HepG2 (cell line): ENCODE data around the gene AQP10. TPM values are rescaled to one million over a fixed set of nuclear protein-coding genes. Genes with fewer than 3 reads are reported as not detected.

Experiments used
- ARID2 ChIP-seq: sonication (generic); formaldehyde crosslinking; IDR thresholded peaks from 2 replicates; pipeline ENCODE4 v1.8.1; 2022; ENCODE audit warnings: mild to moderate bottlenecking, missing genetic modification reagents, borderline replicate concordance
- FOXJ3 ChIP-seq: sonication (generic); formaldehyde crosslinking; IDR thresholded peaks from 2 replicates; pipeline ENCODE4 v1.4.0; 2020; ENCODE audit warnings: missing genetic modification reagents, mild to moderate bottlenecking, borderline replicate concordance
- NONO ChIP-seq, 2 experiments: fragments of 450-650 bp in 1 of 2; sonication (generic) in 1 of 2; formaldehyde crosslinking in 1 of 2; IDR thresholded peaks in 1 of 2; conservative IDR thresholded peaks in 1 of 2; 2 replicates each; pipeline versions ENCODE4 v1.6.1 to v1.8.0; 2017 to 2022; ENCODE audit warnings: mild to moderate bottlenecking in 1 of 2, missing genetic modification reagents in 1 of 2, moderate library complexity in 1 of 2
- ZNF180 ChIP-seq: sonication (generic); formaldehyde crosslinking; IDR thresholded peaks from 2 replicates; pipeline ENCODE4 v1.4.0; 2020; ENCODE audit warnings: low read depth, missing genetic modification reagents, borderline replicate concordance
- ZNF205 ChIP-seq: IDR thresholded peaks from 2 replicates; pipeline ENCODE4 v1.6.1; 2018; ENCODE audit warnings: missing biosample characterization, missing genetic modification reagents
- ZNF879 ChIP-seq: sonication (generic); formaldehyde crosslinking; IDR thresholded peaks from 2 replicates; pipeline ENCODE4 v1.8.1; 2023; ENCODE audit warnings: missing genetic modification reagents
- polyA plus RNA-seq, 8 experiments: library from polyadenylated mRNA; depleted of rRNA in 3 of 8; stranded (reverse) in 7 of 8; unstranded in 1 of 8; fragments of >200 nt; fragmentation: Illumina TruSeq in 4 of 8; extraction: Trizol in 4 of 8; gene quantifications; 2 replicates each; pipeline versions ENCODE4 v1.2.1 to v1.2.3, GENCODE V29; 2011 to 2016; ENCODE audit warnings: low read depth in 4 of 8, missing spikeins in 1 of 8, mixed read lengths in 1 of 8; ENCODE audit not compliant: insufficient read depth in 1 of 8
- total RNA-seq, 5 experiments: library from RNA; depleted of rRNA; stranded (reverse); fragments of >200 nt; fragmentation: Illumina TruSeq; extraction: Trizol; gene quantifications; 2 replicates each; pipeline ENCODE4 v1.2.3, GENCODE V29; 2016; ENCODE audit warnings: low read depth in 1 of 5
- TF ChIP-seq, protein P1 (sequence below): sonication (generic); formaldehyde crosslinking; IDR thresholded peaks from 2 replicates; pipeline ENCODE4 v1.5.0; 2020; ENCODE audit warnings: mild to moderate bottlenecking, missing genetic modification reagents
- TF ChIP-seq, protein P2 (sequence below): sonication (generic); formaldehyde crosslinking; IDR thresholded peaks from 2 replicates; pipeline ENCODE4 v1.5.0; 2020; ENCODE audit warnings: mild to moderate bottlenecking, missing genetic modification reagents, borderline replicate concordance
- TF ChIP-seq, protein P3 (sequence below), 2 experiments: fragments of 450-650 bp in 1 of 2; sonication (generic) in 1 of 2; formaldehyde crosslinking in 1 of 2; IDR thresholded peaks; 2 replicates each; pipeline versions ENCODE4 v1.6.1 to v1.8.0; 2016 to 2022; ENCODE audit warnings: antibody characterized with exemption in 1 of 2, mild to moderate bottlenecking in 1 of 2, missing genetic modification reagents in 1 of 2
- TF ChIP-seq, protein P4 (sequence below): sonication (generic); formaldehyde crosslinking; IDR thresholded peaks from 2 replicates; pipeline ENCODE4 v1.8.1; 2022; ENCODE audit warnings: mild to moderate bottlenecking, missing genetic modification reagents

AQP10 gene
- total and polyA plus RNA-seq, 2 of the 13 experiments (the other 11 are each of a cell fraction or from before 2014, with no cell fraction given): 0.30 TPM; not detected in 1

DNA sequence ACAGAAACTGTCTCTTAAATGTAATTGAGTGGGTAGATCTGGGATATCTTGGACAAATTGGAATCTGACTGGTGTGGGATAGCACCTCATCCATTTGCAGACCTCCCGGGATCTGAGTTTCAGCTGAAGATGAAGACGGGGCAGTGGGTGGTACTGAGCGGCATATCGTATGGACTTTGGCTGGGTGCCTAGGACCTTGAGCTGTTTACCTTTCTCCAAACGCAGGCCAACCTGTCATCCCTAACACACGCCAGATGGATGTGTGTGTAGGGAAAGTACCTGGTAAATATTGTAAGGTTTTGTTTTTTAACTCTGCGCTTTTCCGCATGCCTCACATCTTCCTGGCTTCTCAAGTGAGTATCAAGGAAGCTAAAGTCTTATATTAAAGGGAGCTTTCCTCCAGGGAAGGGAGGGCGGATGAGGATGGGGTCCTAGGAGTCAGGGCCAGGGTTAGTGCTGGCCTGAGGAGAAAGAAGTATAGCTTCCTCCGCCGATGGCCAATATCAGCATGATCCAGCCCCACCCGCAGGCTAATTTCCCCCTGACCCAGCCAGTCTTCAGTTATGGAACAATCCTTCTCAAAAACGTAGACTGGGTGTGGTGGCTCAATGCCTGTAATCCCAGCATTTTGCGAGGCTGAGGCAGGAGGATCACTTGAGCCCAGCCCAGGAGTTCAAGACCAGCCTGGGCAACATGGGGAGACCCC, 30.6 kb downstream of the AQP10 start (continued):
- TF ChIP-seq, protein P1, sequence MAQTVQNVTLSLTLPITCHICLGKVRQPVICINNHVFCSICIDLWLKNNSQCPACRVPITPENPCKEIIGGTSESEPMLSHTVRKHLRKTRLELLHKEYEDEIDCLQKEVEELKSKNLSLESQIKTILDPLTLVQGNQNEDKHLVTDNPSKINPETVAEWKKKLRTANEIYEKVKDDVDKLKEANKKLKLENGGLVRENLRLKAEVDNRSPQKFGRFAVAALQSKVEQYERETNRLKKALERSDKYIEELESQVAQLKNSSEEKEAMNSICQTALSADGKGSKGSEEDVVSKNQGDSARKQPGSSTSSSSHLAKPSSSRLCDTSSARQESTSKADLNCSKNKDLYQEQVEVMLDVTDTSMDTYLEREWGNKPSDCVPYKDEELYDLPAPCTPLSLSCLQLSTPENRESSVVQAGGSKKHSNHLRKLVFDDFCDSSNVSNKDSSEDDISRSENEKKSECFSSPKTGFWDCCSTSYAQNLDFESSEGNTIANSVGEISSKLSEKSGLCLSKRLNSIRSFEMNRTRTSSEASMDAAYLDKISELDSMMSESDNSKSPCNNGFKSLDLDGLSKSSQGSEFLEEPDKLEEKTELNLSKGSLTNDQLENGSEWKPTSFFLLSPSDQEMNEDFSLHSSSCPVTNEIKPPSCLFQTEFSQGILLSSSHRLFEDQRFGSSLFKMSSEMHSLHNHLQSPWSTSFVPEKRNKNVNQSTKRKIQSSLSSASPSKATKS (CRISPR knock-in tag): 0 out of 2 replicates have a peak, but pooled peaks have one; percentile 31
- TF ChIP-seq ZNF180 (CRISPR knock-in tag) (no peak), ZNF205 (CRISPR knock-in tag) (no peak), ZNF879 (CRISPR knock-in tag) (no peak), NONO (IDR thresholded peaks at IDR 0.05) (no peak), NONO (CRISPR knock-in tag; conservative IDR thresholded peaks at IDR 0.05) (no peak), FOXJ3 (CRISPR knock-in tag) (peak; percentile 29; the same call in 1 of the 2 replicates), ARID2 (CRISPR knock-in tag) (no peak)
- TF ChIP-seq, protein P2, sequence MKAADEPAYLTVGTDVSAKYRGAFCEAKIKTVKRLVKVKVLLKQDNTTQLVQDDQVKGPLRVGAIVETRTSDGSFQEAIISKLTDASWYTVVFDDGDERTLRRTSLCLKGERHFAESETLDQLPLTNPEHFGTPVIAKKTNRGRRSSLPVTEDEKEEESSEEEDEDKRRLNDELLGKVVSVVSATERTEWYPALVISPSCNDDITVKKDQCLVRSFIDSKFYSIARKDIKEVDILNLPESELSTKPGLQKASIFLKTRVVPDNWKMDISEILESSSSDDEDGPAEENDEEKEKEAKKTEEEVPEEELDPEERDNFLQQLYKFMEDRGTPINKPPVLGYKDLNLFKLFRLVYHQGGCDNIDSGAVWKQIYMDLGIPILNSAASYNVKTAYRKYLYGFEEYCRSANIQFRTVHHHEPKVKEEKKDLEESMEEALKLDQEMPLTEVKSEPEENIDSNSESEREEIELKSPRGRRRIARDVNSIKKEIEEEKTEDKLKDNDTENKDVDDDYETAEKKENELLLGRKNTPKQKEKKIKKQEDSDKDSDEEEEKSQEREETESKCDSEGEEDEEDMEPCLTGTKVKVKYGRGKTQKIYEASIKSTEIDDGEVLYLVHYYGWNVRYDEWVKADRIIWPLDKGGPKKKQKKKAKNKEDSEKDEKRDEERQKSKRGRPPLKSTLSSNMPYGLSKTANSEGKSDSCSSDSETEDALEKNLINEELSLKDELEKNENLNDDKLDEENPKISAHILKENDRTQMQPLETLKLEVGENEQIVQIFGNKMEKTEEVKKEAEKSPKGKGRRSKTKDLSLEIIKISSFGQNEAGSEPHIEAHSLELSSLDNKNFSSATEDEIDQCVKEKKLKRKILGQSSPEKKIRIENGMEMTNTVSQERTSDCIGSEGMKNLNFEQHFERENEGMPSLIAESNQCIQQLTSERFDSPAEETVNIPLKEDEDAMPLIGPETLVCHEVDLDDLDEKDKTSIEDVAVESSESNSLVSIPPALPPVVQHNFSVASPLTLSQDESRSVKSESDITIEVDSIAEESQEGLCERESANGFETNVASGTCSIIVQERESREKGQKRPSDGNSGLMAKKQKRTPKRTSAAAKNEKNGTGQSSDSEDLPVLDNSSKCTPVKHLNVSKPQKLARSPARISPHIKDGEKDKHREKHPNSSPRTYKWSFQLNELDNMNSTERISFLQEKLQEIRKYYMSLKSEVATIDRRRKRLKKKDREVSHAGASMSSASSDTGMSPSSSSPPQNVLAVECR (CRISPR knock-in tag): peak; percentile 11; the same call in 1 of the 2 replicates
- TF ChIP-seq, protein P3, sequence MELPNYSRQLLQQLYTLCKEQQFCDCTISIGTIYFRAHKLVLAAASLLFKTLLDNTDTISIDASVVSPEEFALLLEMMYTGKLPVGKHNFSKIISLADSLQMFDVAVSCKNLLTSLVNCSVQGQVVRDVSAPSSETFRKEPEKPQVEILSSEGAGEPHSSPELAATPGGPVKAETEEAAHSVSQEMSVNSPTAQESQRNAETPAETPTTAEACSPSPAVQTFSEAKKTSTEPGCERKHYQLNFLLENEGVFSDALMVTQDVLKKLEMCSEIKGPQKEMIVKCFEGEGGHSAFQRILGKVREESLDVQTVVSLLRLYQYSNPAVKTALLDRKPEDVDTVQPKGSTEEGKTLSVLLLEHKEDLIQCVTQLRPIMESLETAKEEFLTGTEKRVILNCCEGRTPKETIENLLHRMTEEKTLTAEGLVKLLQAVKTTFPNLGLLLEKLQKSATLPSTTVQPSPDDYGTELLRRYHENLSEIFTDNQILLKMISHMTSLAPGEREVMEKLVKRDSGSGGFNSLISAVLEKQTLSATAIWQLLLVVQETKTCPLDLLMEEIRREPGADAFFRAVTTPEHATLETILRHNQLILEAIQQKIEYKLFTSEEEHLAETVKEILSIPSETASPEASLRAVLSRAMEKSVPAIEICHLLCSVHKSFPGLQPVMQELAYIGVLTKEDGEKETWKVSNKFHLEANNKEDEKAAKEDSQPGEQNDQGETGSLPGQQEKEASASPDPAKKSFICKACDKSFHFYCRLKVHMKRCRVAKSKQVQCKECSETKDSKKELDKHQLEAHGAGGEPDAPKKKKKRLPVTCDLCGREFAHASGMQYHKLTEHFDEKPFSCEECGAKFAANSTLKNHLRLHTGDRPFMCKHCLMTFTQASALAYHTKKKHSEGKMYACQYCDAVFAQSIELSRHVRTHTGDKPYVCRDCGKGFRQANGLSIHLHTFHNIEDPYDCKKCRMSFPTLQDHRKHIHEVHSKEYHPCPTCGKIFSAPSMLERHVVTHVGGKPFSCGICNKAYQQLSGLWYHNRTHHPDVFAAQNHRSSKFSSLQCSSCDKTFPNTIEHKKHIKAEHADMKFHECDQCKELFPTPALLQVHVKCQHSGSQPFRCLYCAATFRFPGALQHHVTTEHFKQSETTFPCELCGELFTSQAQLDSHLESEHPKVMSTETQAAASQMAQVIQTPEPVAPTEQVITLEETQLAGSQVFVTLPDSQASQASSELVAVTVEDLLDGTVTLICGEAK (IDR thresholded peaks at IDR 0.05): no peak
- TF ChIP-seq, protein P3 (CRISPR knock-in tag; IDR thresholded peaks at IDR 0.05): no peak
- TF ChIP-seq, protein P4, sequence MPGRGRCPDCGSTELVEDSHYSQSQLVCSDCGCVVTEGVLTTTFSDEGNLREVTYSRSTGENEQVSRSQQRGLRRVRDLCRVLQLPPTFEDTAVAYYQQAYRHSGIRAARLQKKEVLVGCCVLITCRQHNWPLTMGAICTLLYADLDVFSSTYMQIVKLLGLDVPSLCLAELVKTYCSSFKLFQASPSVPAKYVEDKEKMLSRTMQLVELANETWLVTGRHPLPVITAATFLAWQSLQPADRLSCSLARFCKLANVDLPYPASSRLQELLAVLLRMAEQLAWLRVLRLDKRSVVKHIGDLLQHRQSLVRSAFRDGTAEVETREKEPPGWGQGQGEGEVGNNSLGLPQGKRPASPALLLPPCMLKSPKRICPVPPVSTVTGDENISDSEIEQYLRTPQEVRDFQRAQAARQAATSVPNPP (CRISPR knock-in tag): no peak
